ENCODE measurements around the gene TCF4. TPM values are rescaled to one million over a fixed set of nuclear protein-coding genes. Genes with fewer than 3 reads are reported as not detected.
A peak's percentile ranks its signal among the peaks of the same experiment; 100 is the strongest.

The TCF4 gene
- total RNA-seq, 1 experiment from 2014 or later = 143 TPM

- no peak overlapping the region for H3K27ac ChIP-seq (ENCODE audit: low read depth, low read length, poor library complexity, severe bottlenecking)
- H3K4me3 ChIP-seq (ENCODE audit: low read depth, low read length, poor library complexity, severe bottlenecking) = no peak overlapping the region
- no peak for DNase-seq (ENCODE audit: low spot score)
- ChIA-PET CTCF (no interaction called here), POLR2A (ENCODE audit: low non-redundant PET) (no interaction called here)
- H3K4me1 ChIP-seq (ENCODE audit: insufficient read depth, low read length, poor library complexity, severe bottlenecking) = peaks cover 63% of the 10 kb centered on the region
- no peak for TF ChIP-seq EZH2 (IDR thresholded peaks at IDR 0.05; ENCODE audit: borderline replicate concordance, low read depth, low read length, poor library complexity, severe bottlenecking)
- TF ChIP-seq CTCF (conservative IDR thresholded peaks at IDR 0.05; ENCODE audit: low read depth, low read length) = no peak
- H3K9me3 ChIP-seq (ENCODE audit: low read depth, low read length, poor library complexity, severe bottlenecking) = no peaks in the 10 kb centered on the region
- BruUV-seq (replicated peaks) = no TSS peak
- H3K36me3 ChIP-seq (ENCODE audit: insufficient read depth, low read length, poor library complexity, severe bottlenecking) = no peaks in the 10 kb centered on the region
- intact Hi-C loops (cut with micrococcal nuclease; ENCODE audit: unreplicated experiment) = loop anchor here (2.0 kb wide), 1 partner anchor 174 kb away; the partner anchor contains the start of gene TCF4
- no peaks in the 10 kb centered on the region for H3K27me3 ChIP-seq (replicated peaks; ENCODE audit: insufficient read depth, low read depth, low read length, poor library complexity)
Observed at GRCh38 chr18:55414475-55414874, 173.5 kb downstream of the TCF4 start.

- Histone ChIP-seq H3K27ac (ENCODE audit: low read depth, low read length, poor library complexity, severe bottlenecking) (peak overlapping the region; percentile 1), H3K9me3 (ENCODE audit: low read depth, low read length, poor library complexity, severe bottlenecking) (no peaks in the 10 kb centered on the region), H3K4me1 (ENCODE audit: insufficient read depth, low read length, poor library complexity, severe bottlenecking) (peaks cover 54% of the 10 kb centered on the region), H3K27me3 (replicated peaks; ENCODE audit: insufficient read depth, low read depth, low read length, poor library complexity) (no peaks in the 10 kb centered on the region), H3K4me3 (ENCODE audit: low read depth, low read length, poor library complexity, severe bottlenecking) (no peak overlapping the region), H3K36me3 (ENCODE audit: insufficient read depth, low read length, poor library complexity, severe bottlenecking) (no peaks in the 10 kb centered on the region)
- BruUV-seq (replicated peaks) = no TSS peak
- intact Hi-C loops (cut with micrococcal nuclease; ENCODE audit: unreplicated experiment) = no loop called here
- no peak for DNase-seq (ENCODE audit: low spot score)
- CTCF ChIA-PET = no interaction called here
- POLR2A ChIA-PET (ENCODE audit: low non-redundant PET) = interaction anchor here (0.5 kb wide), 1 partner anchor 376 kb away, joined by 3 read pairs; no protein-coding TSS in a partner anchor
- TF ChIP-seq EZH2 (IDR thresholded peaks at IDR 0.05; ENCODE audit: borderline replicate concordance, low read depth, low read length, poor library complexity, severe bottlenecking) (no peak), CTCF (conservative IDR thresholded peaks at IDR 0.05; ENCODE audit: low read depth, low read length) (no peak)
Observed at GRCh38 chr18:55413474-55413873, 174.5 kb downstream of the TCF4 start.

DNA sequence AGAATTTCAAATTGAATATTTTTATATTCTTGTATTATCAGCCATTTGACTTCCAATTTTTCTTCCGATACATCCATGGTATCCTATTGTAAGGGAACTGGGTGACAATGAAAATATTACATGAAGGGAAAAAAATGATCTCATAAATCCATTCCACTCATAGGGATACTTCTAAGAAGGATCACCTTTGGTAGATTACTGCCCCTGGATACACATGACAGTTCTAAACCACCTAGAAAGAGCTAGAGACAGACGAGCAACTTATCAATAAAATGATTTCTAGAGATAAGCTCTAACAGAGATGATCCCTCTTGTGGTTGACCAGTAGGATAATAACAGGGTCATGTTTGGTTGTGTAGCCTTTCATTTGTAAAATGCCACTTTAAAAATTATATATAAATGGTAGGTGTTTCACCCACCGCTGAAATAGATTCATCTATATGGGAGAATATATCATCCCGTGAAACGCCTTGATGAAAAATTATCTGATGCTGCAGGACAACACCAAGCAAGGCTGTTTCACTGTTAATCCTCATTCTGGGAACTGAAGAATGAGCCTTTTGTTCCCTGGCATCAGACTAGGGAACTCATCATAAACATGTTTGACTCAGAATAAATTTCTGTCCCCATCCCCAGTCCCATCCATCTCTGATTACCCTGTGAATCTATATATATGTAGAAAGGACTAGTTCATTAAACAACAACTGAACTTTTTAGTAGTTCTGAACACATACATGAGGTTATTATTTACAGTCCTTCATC, 180.0 kb downstream of the TCF4 start:
- TF ChIP-seq CTCF (conservative IDR thresholded peaks at IDR 0.05; ENCODE audit: low read depth, low read length) = no peak
- no peak for TF ChIP-seq EZH2 (IDR thresholded peaks at IDR 0.05; ENCODE audit: borderline replicate concordance, low read depth, low read length, poor library complexity, severe bottlenecking)
- no peaks in the 10 kb centered on the region for H3K36me3 ChIP-seq (ENCODE audit: insufficient read depth, low read length, poor library complexity, severe bottlenecking)
- no TSS peak for BruUV-seq (replicated peaks)
- H3K9me3 ChIP-seq (ENCODE audit: low read depth, low read length, poor library complexity, severe bottlenecking) = no peaks in the 10 kb centered on the region
- no peak for DNase-seq (ENCODE audit: low spot score)
- peaks cover 64% of the 10 kb centered on the region for H3K4me1 ChIP-seq (ENCODE audit: insufficient read depth, low read length, poor library complexity, severe bottlenecking)
- ChIA-PET POLR2A (ENCODE audit: low non-redundant PET) (no interaction called here), CTCF (interaction anchor here (1.3 kb wide), 1 partner anchor 374 kb away, joined by 5 read pairs; no protein-coding TSS in a partner anchor)
- no peaks in the 10 kb centered on the region for H3K27me3 ChIP-seq (replicated peaks; ENCODE audit: insufficient read depth, low read depth, low read length, poor library complexity)
- no peak overlapping the region for H3K27ac ChIP-seq (ENCODE audit: low read depth, low read length, poor library complexity, severe bottlenecking)
- intact Hi-C loops (cut with micrococcal nuclease; ENCODE audit: unreplicated experiment) = loop anchor here (2.0 to 10.0 kb wide), 4 partner anchors 46 to 1167 kb away; no protein-coding TSS in a partner anchor
- no peak overlapping the region for H3K4me3 ChIP-seq (ENCODE audit: low read depth, low read length, poor library complexity, severe bottlenecking)

Data from A673 (cell line).